Right renal pelvis (tissue), 4 donors: ENCODE results near the gene ALAS1. TPM values are rescaled to one million over a fixed set of nuclear protein-coding genes. Genes with fewer than 3 reads are reported as not detected.

ENCODE experiments used
- DNase-seq, 4 donors: peaks; one replicate each; pipeline ENCODE4 v3.0.0-alpha.2; 2013; ENCODE audit warnings: low read depth in 4 of 4, low spot score in 3 of 4, missing footprints in 1 of 4
- polyA plus RNA-seq, 4 donors: library from polyadenylated mRNA; unstranded; fragments of 120-200 nt; gene quantifications; one replicate each; pipeline ENCODE4 v1.2.1, GENCODE V29; 2013; ENCODE audit not compliant: insufficient read length in 4 of 4

The ALAS1 gene
- polyA plus RNA-seq, 4 donors, result 46.2 to 53.4 (median 48.1) TPM

DNA sequence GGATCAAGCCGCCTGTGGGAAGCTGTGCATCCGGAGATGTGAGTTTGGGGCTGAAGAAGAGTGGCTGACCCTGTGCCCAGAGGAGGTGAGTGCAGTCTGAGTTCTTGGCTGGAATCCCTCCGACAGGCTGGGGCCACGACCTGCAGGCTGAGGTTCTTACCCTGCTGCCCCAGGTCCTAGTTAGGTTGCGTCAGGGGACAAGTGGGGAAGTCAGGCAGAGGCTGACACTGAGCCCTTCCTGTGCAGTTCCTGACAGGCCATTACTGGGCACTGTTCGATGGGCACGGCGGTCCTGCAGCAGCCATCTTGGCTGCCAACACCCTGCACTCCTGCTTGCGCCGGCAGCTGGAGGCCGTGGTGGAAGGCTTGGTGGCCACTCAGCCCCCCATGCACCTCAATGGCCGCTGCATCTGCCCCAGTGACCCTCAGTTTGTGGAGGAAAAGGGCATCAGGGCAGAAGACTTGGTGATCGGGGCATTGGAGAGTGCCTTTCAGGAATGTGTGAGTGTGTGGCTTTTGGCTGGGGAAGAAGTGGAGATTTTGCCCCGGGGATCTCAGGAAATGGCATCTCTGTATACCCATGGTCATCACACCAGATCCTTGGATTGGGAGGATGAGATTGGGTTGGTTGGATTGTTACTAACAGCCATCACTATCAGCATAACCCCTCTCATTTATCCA, 48.9 kb downstream of the ALAS1 start:
- DNase-seq, result no peak

DNA sequence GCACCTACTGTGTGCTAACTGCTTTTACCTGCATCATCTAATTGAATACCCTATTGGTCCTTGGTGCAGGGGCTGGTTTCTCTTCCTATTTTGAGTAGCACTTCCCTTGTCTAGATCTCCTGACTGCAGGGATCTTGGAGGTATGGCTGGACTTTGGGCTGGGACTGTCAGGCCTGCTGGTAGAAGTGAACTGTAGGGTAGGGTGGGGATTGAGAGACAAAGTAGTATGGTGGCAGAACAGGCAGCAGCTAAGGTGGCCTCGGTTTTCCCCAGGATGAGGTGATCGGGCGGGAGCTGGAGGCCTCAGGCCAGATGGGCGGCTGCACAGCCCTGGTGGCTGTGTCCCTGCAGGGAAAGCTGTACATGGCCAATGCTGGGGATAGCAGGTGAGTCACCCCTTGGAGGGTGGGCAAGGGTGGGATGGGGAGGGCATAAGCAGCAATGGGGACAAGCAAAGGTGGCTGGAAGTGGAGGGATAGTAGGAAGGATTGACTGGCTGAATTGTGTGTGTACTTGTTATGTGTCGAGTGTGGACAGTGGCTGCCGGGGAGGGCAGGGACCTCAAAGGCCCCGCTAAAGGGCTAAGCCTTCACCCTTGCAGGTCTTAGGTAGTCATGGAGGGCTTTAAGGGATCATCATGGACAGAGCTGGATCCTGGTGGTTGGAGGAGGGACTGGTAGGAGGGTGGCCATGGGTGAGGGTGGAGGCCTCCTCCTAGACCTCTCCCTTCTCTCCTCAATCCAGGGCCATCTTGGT, 49.6 kb downstream of the ALAS1 start:
- DNase-seq, result no peak

DNA sequence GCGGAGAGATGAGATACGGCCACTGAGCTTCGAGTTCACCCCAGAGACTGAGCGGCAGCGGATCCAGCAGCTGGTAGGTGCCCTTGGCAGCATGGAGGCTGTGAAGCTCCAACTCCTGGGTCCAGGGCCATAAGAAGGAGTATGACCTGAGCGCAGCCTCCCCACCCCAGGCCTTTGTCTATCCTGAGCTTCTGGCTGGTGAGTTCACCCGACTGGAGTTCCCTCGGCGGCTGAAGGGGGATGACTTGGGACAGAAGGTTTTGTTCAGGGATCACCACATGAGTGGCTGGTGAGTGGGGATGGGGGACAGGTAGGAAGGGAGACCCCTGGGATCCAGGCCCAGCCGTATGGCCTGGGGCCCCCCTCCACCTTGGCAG, 50.2 kb downstream of the ALAS1 start:
- DNase-seq, result no peak

- no peak for DNase-seq
Measured at GRCh38 chr3:52248816-52249547, 51.0 kb downstream of the ALAS1 start.

DNA sequence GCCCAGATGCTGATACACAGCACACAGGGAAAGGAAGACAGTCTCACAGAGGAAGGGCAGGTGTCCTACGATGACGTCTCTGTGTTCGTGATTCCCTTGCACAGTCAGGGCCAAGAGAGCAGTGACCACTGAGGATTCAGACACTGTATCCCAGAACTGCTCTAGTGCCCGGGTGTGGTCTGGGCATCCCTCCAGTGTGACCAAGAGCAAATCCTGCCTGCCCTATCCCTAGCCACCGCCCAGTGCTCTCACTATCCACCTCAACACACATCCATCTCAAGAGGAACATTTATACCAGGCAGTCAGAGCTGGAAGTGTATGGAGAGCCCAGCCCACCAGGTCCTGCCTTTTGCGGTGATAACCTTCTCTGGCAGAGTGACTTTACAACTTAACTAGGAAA, 51.7 kb downstream of the ALAS1 start:
- DNase-seq, result no peak

GRCh38 chr3:52250122-52250521, 52.2 kb downstream of the ALAS1 start:
- DNase-seq, result no peak

DNA sequence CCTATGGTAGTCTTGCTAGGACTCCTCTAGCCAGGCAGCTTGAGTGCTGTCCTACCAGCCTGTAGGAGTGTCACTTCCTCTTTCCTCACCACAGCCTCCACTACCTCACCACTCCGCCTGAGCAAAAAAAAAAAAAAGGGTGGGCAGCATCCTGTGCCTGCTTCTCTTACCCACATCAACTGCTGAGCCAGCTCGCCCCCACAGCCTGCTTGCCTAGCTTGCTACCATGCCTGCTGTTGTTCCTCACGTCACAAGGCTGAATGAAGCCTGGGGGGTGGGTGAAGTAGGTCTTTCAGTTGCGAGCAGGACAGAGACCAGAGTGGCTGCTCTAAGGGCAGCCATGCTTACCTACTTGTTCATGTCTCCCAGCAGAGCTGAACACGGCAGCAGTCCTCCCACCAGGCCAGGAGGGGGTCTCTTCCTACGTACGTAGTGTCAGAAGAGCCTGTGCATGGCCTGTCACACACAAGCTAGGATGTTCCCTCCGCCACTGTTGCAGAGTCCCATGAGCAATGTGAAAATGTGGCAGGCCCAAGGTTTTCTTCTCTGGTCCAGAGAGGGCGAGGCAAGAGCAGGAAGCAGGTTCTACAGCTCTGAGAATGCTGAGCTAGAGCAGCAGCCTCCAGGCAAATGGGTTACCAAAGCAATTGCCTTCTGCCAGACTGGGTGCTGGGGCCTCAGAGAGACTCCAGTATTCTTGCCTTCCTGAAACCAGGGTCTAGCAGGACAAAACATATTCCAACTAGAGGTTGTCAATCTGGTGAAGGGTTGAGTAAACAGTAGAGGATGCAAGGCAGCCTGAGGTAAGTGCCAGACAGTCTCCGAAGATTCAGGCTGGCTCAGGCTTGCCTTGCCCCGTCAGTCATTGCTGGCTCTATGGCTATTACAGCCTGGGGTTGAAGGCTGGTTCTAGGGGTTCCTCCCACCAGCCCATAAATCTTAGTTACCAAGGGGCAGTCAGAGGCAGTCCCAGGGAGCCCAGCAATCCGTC, 55.6 kb downstream of the ALAS1 start:
- DNase-seq, result no peak

- DNase-seq, result no peak
Measured at GRCh38 chr3:52254608-52255007, 56.6 kb downstream of the ALAS1 start.

- DNase-seq, result no peak
Measured at GRCh38 chr3:52256159-52256558, 58.2 kb downstream of the ALAS1 start.

DNA sequence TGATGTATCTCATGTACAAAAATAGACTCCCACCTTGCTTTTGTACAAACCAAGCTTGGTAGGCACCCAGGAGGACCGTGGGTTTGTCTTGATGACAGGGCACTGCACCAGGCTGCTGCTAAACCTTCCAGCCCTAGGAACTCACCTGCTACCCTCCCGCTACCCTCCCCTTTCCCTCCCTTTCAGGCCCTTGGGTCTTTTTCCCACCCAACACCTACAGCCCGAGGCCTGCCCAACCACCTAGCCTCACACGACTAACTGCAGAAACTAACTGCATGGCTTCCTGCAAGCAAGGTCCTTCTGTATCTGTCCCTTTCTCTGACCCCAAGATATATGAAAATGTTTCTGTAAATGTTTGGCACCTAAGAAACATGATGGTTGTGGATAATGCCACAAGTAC, 58.7 kb downstream of the ALAS1 start:
- no peak for DNase-seq

- no peak for DNase-seq
Measured at GRCh38 chr3:52257911-52258310, 60.0 kb downstream of the ALAS1 start.

- no peak for DNase-seq
Measured at GRCh38 chr3:52259035-52259434, 61.1 kb downstream of the ALAS1 start.

GRCh38 chr3:52259448-52259847, 61.5 kb downstream of the ALAS1 start:
- DNase-seq, result no peak

DNA sequence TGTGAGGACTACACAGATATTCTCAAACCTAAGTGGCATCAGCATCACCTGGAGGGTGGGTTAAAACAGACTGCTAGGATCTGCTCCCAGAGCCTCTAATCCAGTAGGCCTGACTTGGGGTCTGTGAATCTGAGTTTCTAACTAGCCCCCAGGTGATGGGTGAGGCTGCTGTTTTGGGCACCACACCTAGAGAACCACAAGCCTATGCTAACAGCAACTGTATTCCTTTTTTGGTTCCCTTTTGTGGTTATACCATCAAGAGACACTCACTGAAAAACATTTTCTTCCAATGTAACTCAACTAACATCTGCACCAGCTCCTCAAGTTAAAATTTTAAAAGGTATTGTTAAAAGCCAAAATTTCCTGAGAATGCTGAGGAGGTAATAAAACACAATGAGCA, 64.5 kb downstream of the ALAS1 start:
- DNase-seq, result no peak

Other genes with a start within 250 kb of the ALAS1 start
- gene GPR62, start 242.8 kb upstream of the ALAS1 start, polyA plus RNA-seq, result under 1 TPM; 0.30 to 0.68 (median 0.40) TPM
- gene PCBP4, start 230.7 kb upstream of the ALAS1 start, polyA plus RNA-seq, result 10 to 100 TPM; 53.6 to 68.2 (median 56.2) TPM
- gene ABHD14B, start 224.1 kb upstream of the ALAS1 start, polyA plus RNA-seq, result 10 to 100 TPM; 80.5 to 95.6 (median 90.7) TPM
- 10 to 100 TPM; 24.1 to 34.7 (median 26.9) TPM for gene ABHD14A, start 223.1 kb upstream of the ALAS1 start, polyA plus RNA-seq
- gene ACY1, start 214.6 kb upstream of the ALAS1 start, polyA plus RNA-seq, result 100 to 1,000 TPM; 102 to 142 (median 115) TPM
- 1,000 to 10,000 TPM; 1,532 to 1,899 (median 1,617) TPM for gene RPL29, start 202.3 kb upstream of the ALAS1 start, polyA plus RNA-seq
- gene DUSP7, start 141.6 kb upstream of the ALAS1 start, polyA plus RNA-seq, result 10 to 100 TPM; 16.7 to 20.0 (median 18.4) TPM
- gene POC1A, start 43.7 kb upstream of the ALAS1 start, polyA plus RNA-seq, result 1 to 10 TPM; 7.1 to 8.6 (median 7.9) TPM
- gene TLR9, start 27.5 kb downstream of the ALAS1 start, polyA plus RNA-seq, result under 1 TPM; 0.08 to 0.27 (median 0.19) TPM
- 10 to 100 TPM; 26.0 to 36.8 (median 28.0) TPM for gene TWF2, start 41.0 kb downstream of the ALAS1 start, polyA plus RNA-seq
- gene PPM1M, start 47.6 kb downstream of the ALAS1 start, polyA plus RNA-seq, result 10 to 100 TPM; 17.9 to 20.6 (median 20.1) TPM
- 100 to 1,000 TPM in 3 of 4 donors, 10 to 100 TPM in 1; 92.9 to 110 (median 106) TPM for gene WDR82, start 80.5 kb downstream of the ALAS1 start, polyA plus RNA-seq
- 10 to 100 TPM; 29.6 to 45.1 (median 33.0) TPM for gene GLYCTK, start 89.7 kb downstream of the ALAS1 start, polyA plus RNA-seq
- 1 to 10 TPM; 7.0 to 10.0 (median 8.3) TPM for gene DNAH1, start 118.2 kb downstream of the ALAS1 start, polyA plus RNA-seq
- gene BAP1, start 211.8 kb downstream of the ALAS1 start, polyA plus RNA-seq, result 10 to 100 TPM; 82.3 to 89.3 (median 84.5) TPM
- 10 to 100 TPM in 1 of 4 donors, 1 to 10 TPM in 3; 8.0 to 10.4 (median 8.6) TPM for gene PHF7, start 212.5 kb downstream of the ALAS1 start, polyA plus RNA-seq
- 10 to 100 TPM; 28.6 to 44.4 (median 33.6) TPM for gene SEMA3G, start 246.9 kb downstream of the ALAS1 start, polyA plus RNA-seq